Activated naive CD4-positive, alpha-beta T cell (primary cell): ENCODE measurements around the gene CAPN9.
"Not testable (repeated sequence)": the region's sequence is repeated elsewhere in the genome, so short reads cannot be mapped to it uniquely, and the experiment has no call there.

Experiments used
- DNase-seq, 4 experiments: peaks; one replicate each; lab custom pipeline; 2025; lab: John Stamatoyannopoulos, UW

The CAPN9 gene

GRCh38 chr1:230711245-230711644 lies 35.9 kb upstream of the CAPN9 start:
- no peak for DNase-seq

- no peak for DNase-seq
Observed at GRCh38 chr1:230712470-230712942, 34.7 kb upstream of the CAPN9 start.

GRCh38 chr1:230713138-230713537 lies 34.0 kb upstream of the CAPN9 start:
- DNase-seq = no peak

DNA sequence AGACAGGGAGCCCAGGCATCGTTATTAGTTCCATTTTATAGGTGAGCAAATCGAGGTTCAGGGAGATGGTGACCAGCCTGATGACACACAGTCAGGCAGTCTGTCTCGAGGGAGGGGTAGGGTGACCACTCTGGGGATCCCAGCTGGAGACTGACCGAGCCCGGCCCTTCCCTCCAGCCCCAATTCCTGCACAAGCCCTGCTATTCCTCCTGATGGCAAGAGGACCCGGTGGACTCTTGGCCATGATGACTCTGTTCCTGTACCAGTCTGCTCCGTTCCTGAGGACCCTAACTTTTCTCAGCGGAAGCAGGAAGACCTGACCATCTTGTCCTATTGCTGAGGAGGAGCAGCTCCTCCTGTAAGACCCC lies 33.7 kb upstream of the CAPN9 start:
- DNase-seq = no peak

DNA sequence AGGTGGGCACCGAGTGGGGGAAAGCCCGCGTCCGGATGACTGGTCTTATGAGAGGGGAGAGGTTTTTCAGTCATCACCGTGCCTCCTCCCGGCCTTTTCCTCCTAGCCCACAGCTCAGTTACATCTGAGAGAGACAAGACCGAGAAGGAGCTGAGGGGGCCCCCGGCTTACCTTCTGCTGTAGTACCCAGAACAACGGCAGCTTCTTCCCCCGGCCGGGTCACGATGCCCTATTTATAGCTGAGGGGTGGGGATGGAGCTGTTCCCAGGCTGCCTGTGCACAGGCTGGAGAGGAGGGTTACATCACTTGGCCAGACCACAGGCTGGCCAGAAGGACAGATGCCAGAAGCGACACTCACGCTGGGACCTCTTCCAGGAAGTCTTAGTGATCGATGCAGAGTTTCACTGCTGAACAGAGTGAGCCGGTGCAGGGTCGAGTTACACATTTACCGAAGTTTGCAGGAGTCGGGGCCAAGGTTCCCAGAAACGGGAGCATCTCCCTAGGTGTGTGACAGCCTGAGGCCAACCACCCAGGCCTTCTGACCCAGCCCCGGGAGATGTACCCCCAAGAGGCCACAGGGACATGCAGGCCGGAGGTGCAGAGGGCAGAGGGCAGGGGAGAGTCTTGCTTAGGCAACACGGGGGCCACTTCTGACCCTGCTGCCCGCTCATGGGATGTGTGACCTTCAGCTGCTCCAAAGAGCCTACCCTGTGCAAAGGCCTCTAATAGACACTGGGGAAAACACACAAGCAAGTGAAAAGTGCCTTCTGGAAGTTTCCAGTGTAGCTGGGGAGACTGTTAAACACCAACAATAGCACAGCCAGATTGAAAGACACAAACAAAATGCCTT lies 33.0 kb upstream of the CAPN9 start, which contains the start of gene AGT:
TSS of gene AGT (minus strand) at position 208 of the 850 bp plus-strand sequence. CDS start 3,299 bp downstream, outside the sequence.
- DNase-seq = no peak

GRCh38 chr1:230715510-230715909 lies 31.7 kb upstream of the CAPN9 start:
- DNase-seq = no peak

- DNase-seq = not testable (repeated sequence)
Observed at GRCh38 chr1:230716453-230716852, 30.7 kb upstream of the CAPN9 start.

DNA sequence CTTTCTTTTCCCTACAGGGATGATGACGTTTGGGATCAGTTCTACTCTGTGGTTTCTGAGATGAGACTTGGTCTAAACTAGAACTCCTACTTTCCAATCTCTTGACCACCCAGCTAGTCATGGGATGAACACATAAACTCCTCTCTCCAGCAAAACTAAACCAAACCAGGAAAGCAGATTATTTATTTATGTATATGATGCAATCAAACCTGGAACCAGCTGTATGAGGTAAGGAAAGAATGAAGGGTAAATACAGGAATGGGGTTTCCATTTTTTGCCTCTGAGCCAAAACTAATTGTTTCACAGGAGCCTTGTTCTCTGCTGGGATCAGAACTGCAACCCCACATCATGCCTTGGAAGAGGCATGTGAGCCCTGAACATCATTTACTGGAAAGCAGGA lies 29.9 kb upstream of the CAPN9 start:
- no peak for DNase-seq

- not testable (repeated sequence) for DNase-seq
Observed at GRCh38 chr1:230721849-230722522, 25.2 kb upstream of the CAPN9 start.

GRCh38 chr1:230725256-230726012 lies 21.8 kb upstream of the CAPN9 start:
- DNase-seq = no peak

- no peak for DNase-seq
Observed at GRCh38 chr1:230728710-230729392, 18.3 kb upstream of the CAPN9 start.

DNA sequence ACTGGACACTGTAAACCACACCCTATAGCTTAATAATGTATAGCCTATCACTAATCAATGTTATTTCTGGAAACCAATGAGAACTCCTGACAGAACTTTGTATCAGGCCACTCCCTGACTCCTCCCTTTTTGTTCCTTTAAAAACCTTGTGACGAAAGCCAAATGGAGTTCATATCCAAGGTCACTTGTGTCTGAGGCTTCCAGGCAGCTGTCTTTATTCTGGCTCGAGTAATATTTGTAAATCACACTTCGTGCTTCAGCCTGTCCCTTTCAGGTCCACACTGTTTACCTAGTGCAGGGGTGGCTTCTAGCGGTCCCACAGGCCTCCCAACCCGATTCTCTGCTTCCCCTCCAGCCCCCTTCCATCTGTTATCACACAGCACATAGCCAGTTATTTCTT lies 16.2 kb upstream of the CAPN9 start:
- DNase-seq = no peak

GRCh38 chr1:230735447-230735846 lies 11.7 kb upstream of the CAPN9 start:
- no peak for DNase-seq

DNA sequence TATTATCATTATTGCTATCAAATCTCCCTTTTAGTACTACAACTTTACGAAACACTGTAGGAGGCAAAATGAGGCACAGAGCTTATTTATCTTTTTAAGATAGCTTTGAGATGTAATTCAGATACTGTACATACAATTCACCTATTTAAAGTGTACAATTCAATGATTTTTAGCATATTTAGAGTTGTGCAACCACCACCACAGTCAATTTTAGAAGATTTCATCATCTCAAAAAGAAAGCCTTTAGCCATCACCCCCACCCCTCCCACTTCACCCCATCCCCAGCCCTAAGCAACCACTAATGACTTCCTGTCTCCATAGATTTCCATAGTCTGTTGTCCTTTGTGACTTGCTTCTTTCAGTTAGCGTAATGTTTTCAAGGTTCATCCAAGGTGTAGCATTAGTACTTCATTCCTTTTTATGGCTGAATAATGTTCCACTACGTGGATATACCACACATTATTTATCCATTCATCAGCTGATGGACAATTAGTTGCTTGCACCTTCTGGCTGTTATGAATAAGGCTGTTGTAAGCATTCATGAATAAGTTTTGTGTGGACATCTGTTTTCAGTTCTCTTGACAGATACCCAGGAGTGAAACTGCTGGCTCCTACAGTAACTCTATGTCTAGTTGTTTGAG lies 9.4 kb upstream of the CAPN9 start:
- DNase-seq = no peak

DNA sequence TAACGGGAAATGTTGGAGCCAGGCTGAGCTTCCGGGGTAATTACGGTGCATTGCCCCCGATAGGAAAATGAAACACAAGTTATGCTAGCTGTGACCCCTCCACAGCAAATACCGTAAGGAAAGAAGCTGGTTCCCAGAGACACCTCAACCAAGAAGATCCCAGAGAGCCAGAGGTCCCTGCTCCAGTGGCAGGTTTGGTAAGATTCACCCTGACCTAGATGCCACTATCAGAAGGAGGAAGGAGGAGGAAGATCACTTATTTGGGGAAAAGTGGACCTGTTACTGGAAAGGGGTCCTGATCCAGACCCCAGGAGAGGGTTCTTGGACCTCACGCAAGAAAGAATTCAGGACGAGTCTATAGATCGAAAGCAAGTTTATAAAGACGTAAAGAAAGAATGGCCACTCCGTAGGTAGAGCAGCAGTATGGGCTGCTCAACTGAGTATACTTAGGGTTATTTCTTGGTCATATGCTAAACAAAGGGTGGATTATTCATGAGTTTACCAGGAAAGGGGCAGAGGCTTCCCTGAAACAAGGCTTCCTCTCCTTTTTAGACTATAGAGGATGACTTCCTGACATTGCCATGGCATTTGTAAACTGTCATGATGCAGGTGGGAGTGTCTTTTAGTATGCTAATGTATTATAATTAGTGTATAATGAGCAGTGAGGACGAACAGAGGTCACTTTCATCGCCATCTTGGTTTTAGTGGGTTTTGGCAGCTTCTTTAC lies 7.5 kb upstream of the CAPN9 start:
- no peak for DNase-seq

DNA sequence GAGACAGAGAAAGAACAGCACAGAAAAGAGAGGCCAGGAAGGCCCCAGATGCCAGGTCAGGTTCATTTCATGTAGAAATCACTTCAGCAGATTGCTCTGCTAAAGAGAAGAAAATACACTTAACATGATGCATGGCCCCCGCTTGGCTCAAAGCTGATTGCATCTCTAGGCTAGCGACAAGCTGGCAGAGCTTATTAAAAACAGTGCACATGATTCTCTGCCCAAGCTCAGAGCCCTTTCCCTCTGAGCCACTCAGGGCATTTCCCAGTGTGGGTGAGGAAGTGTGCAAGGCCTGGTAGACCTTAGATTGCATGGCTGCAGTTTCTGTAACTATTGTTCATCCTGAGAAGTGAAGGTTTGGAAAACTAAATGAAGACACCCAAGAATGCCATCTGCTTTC lies 3.3 kb upstream of the CAPN9 start:
- no peak for DNase-seq

GRCh38 chr1:230744382-230744781 lies 2.8 kb upstream of the CAPN9 start:
- DNase-seq = no peak

GRCh38 chr1:230745071-230745470 lies 2.1 kb upstream of the CAPN9 start:
- no peak for DNase-seq

DNA sequence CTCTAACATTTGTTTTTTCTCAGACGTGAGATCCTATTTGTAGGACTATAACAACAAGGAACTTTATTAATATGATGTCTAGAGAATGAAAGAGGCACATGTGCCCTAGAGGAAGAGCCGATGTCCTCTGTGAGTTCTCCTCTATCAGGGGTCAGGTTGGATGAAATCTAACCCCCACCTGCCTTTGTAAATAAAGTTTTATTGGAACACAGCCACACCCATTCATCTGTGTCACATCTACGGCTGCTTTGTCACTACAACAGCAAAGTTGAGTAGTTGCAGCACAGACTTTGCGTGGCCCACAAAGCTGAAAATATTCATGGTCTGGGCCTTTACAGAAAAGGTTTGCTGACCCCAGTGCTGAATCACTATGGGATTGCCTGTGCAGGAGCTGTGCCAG lies 571 bp upstream of the CAPN9 start:
- DNase-seq = no peak

DNA sequence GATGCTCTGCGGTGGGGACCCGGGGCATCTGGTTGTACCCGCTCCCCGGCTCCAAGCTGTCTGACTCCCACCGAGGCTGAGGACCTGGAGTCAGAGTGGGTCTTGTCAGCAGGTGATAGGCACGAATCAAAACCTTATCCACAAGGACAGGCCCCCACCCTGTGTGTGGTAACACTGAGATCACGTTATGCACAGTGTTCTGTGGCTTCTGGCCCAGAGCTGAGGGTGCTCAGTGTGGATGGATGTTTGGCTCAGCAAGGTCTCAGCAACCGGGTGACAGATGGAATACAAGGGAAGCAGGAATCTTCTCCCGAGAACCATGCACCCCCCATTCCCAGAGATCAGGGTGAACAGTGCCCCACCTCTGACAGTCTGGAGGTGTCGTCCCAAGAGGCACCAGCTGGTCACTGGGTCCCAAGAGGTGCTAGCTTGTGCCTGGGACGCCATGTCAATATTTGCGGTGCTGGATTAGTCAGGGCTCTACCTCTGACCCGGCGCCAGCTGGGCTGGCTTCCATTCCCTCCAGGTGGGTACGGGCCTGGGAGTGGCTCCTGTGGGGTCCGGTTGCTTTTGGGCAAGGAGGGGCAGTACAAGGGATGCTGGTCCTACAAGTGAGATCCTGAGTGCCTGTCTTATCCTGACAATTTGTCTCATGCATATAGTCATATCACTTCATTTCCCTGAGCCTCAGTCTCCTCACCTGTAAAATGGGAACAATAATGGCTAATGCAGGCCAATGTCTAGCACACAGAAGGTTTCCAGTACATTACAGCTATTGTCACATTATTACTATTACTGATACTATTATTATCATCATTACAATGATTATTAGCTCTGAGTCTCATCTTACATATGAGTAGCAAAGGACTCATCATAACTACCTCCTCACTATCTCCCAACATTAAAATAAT lies 957 bp downstream of the CAPN9 start:
- DNase-seq = no peak
